Measurements from ENCODE around the gene PADI2.

DNA sequence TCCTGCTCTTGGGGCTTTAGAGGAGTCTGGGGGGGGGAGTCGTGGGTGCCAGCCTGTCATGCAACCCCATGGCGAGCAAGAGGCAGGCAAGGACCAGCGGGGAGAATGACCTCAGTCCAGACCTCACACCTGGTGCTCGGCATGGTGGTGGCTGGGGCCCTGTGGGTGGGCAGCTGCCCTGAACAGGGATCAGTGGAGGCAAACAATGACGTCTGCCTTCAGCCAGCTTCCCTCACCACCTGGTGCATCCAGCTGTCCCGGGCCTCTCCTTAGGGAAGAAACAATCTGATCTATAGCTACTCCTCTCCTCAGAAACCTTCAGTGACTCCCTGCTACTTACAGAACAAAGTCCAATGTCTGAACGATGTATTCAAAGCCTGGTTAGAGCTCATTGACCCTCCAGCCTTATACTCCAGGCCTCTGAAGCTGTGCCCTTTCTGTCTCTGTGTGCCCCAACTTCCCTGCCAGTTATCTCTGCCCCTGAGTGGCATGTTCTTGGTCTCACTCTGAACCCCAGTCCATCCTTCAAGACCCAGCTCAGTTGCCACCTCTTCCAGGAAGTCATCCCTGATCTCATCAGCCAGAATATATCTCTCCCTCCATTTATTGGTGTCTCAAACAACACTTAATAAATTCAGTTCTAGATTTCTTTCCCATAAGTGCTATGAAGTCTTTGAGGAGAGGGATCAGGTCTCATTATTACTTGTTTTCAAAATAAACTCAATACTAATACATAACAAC, 6.6 kb downstream of the PADI2 start:
- TF ChIP-seq, protein P1, sequence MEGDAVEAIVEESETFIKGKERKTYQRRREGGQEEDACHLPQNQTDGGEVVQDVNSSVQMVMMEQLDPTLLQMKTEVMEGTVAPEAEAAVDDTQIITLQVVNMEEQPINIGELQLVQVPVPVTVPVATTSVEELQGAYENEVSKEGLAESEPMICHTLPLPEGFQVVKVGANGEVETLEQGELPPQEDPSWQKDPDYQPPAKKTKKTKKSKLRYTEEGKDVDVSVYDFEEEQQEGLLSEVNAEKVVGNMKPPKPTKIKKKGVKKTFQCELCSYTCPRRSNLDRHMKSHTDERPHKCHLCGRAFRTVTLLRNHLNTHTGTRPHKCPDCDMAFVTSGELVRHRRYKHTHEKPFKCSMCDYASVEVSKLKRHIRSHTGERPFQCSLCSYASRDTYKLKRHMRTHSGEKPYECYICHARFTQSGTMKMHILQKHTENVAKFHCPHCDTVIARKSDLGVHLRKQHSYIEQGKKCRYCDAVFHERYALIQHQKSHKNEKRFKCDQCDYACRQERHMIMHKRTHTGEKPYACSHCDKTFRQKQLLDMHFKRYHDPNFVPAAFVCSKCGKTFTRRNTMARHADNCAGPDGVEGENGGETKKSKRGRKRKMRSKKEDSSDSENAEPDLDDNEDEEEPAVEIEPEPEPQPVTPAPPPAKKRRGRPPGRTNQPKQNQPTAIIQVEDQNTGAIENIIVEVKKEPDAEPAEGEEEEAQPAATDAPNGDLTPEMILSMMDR (optimal IDR thresholded peaks at IDR 0.05 in 1 of 3, IDR thresholded peaks at IDR 0.05 in 1 of 3, conservative IDR thresholded peaks at IDR 0.05 in 1 of 3; ENCODE audit: extremely low read depth in 1 of 3, insufficient read depth in 2 of 3, low read length in 3 of 3), result no peak
- no peak for TF ChIP-seq EZH2 (IDR thresholded peaks at IDR 0.05; ENCODE audit: low read length)
